ENCODE results near the gene TPP2.

TPP2 gene

DNA sequence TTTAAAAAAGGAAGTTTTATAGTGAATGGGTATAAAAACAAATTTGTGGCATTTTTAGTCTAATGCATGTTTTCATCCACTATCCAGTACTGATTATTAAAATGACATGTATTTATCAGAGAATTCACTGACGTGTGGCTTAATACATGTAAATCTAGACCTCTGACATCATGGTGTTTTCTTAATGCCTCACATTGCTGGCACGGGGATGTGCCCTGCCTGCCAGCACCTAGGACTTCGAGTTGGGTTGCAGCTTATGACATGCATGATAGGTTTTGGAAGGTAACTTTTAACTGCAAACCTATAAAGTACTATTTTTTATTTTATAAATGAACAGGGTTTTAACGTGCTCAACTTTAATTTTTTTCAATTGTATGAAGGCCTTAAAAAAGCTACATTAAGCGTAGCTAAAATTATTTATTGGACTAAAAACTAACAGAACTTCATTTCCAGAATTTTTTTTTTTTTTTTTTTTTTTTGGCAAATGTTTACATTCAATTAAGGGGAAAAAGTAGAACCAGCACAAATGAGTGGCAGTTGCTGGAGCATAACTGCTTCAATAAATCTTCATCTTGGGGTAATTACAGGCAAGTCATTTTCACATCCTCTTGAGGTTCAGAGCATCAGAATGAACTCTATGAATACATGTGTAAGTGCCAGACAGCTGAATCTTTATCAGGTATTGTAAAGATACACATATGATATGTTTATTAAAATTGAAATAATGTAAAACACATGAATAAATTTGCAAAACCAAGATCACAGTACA, 81.7 kb downstream of the TPP2 start:
- TF ChIP-seq JUND (IDR thresholded peaks at IDR 0.05; ENCODE audit: low read depth): no peak
- no peak for DNase-seq (ENCODE audit: low read depth in 1 of 2, low spot score in 1 of 2)
- in situ Hi-C loops (cut with HindIII; ENCODE audit: low pct_unique_long_range_greater_than_20kb, low sequenced_read_pairs): no loop called here

- TF ChIP-seq JUND (IDR thresholded peaks at IDR 0.05; ENCODE audit: low read depth): no peak
- no peak for DNase-seq (ENCODE audit: low read depth in 1 of 2, low spot score in 1 of 2)
- in situ Hi-C loops (cut with HindIII; ENCODE audit: low pct_unique_long_range_greater_than_20kb, low sequenced_read_pairs): no loop called here
Measured at GRCh38 chr13:102679449-102680132, 82.8 kb downstream of the TPP2 start.

GRCh38 chr13:102680133-102680717, 83.4 kb downstream of the TPP2 start:
- in situ Hi-C loops (cut with HindIII; ENCODE audit: low pct_unique_long_range_greater_than_20kb, low sequenced_read_pairs): no loop called here
- no peak for DNase-seq (ENCODE audit: low read depth in 1 of 2, low spot score in 1 of 2)
- no peak for TF ChIP-seq JUND (IDR thresholded peaks at IDR 0.05; ENCODE audit: low read depth)

DNA sequence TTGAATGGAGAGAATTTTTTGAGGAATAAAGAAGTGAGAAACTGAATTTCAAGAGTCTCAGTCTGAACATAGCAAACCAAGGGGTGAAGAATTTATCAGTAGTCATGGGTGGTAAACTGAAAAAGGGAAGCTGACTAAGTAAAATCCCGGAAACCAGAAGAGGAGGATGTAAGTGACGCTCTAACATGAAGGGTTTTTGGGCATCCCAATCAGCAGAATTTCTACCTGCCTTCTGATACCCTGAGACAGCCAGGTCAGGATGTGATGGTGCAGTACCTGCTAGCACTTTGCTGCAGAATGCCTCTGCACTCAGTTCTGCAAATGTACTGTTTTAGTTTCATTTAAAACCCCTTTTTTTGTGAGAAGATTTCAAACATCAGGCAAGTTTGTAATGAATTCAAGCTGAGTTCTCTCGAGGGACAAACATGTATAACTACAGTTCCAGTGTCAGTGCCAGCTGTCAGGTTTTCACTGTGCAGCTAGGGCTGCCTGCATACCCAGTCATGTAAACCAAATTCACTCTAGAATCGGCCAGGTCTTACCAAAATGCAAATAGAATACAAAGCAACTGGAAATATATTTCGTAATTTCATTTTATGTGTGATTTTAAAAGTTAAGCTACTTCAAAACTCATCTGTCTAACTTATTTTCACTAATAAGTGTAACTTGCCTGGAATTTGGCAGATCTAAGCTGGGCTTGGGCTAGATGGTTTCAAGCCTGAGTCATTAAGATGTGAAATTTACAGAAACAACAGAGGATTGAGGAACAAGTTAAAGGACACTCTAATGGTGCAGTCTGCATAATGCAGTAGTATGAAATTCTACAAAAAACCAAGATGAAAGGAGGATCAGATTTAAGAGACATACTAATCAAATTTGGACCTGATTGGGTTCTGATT, 84.3 kb downstream of the TPP2 start:
- no peak for TF ChIP-seq JUND (IDR thresholded peaks at IDR 0.05; ENCODE audit: low read depth)
- no peak for DNase-seq (ENCODE audit: low read depth in 1 of 2, low spot score in 1 of 2)
- in situ Hi-C loops (cut with HindIII; ENCODE audit: low pct_unique_long_range_greater_than_20kb, low sequenced_read_pairs): no loop called here

DNA sequence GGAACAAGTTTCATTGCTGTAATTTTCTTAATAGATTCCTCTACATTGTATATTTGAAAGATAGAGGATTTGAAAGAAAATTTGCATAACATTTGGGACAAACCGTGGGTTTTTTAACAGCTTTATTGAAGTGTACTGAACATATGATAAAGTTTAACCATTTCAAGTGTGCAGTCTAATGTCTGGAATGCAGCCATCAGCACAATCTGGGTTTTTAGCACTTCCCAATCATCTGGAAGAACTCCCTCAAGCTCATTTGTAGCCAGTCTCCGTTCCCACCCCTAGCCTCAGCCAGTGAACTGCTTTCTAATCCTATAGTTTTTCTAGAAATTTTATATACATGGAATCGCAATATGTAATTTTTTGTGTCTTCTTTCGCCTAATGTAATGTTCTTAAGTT, 85.4 kb downstream of the TPP2 start:
- in situ Hi-C loops (cut with HindIII; ENCODE audit: low pct_unique_long_range_greater_than_20kb, low sequenced_read_pairs): no loop called here
- TF ChIP-seq JUND (IDR thresholded peaks at IDR 0.05; ENCODE audit: low read depth): no peak
- no peak for DNase-seq (ENCODE audit: low read depth in 1 of 2, low spot score in 1 of 2)

DNA sequence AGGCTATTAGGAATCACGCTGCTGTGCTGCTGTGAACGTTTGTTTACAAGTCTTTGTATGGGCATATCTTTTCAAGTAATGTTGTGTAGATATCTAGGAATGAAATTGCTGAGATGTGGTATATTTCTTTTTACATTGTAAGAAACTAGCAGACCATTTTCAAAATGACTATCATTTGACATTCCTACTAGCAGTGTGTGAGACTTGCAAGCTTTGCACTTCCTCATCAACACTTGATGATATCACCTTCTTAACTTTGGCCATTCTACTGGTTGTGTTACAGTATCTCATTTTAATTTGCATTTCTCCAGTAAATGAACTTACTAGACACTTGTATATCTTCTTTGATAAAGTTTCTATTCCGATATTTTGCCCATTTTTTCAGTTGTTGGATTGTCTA, 85.9 kb downstream of the TPP2 start:
- in situ Hi-C loops (cut with HindIII; ENCODE audit: low pct_unique_long_range_greater_than_20kb, low sequenced_read_pairs): no loop called here
- no peak for TF ChIP-seq JUND (IDR thresholded peaks at IDR 0.05; ENCODE audit: low read depth)
- DNase-seq (ENCODE audit: low read depth in 1 of 2, low spot score in 1 of 2): no peak

GRCh38 chr13:102683637-102684036, 86.9 kb downstream of the TPP2 start:
- no peak for DNase-seq (ENCODE audit: low read depth in 1 of 2, low spot score in 1 of 2)
- no peak for TF ChIP-seq JUND (IDR thresholded peaks at IDR 0.05; ENCODE audit: low read depth)
- in situ Hi-C loops (cut with HindIII; ENCODE audit: low pct_unique_long_range_greater_than_20kb, low sequenced_read_pairs): no loop called here

DNA sequence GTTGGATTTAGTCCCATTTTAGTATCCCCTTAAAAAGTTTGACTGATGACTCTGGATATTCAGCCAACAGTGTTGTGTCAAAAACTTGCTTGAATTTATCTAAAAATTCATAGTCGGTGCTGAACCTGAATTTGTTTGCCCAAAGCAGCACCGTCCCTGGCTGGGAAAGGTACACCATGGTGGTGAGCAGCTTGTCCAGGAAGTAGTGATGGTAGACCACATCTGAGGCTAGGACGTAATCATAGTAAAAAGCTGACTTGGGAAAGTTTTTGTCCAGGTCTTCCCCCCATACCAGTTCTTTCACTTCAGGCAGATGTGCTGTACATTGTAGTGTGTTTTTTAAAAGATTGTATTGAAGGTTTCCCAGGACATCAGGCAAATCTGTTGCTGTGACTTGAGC, 89.2 kb downstream of the TPP2 start:
- in situ Hi-C loops (cut with HindIII; ENCODE audit: low pct_unique_long_range_greater_than_20kb, low sequenced_read_pairs): no loop called here
- no peak for DNase-seq (ENCODE audit: low read depth in 1 of 2, low spot score in 1 of 2)
- no peak for TF ChIP-seq JUND (IDR thresholded peaks at IDR 0.05; ENCODE audit: low read depth)

DNA sequence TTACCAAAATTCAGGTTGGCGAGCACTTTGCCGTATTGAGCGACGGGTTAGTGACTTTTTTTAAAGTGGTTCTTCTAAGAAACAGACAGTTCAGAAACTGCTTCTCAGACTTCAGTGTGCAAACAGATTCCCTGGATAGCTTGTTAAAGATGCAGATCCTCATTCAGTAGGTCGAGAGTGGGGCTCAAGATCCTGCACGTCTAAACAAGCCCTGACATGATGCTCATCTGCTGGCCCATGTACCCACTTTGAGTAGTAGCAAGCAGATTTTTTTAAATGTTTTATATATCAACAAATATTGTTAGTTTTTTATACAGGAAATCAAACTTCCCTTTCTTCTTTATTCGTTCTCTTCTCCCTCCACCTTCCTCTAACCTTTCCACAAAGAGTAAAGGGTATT, 90.7 kb downstream of the TPP2 start:
- in situ Hi-C loops (cut with HindIII; ENCODE audit: low pct_unique_long_range_greater_than_20kb, low sequenced_read_pairs): no loop called here
- no peak for DNase-seq (ENCODE audit: low read depth in 1 of 2, low spot score in 1 of 2)
- no peak for TF ChIP-seq JUND (IDR thresholded peaks at IDR 0.05; ENCODE audit: low read depth)

- no peak for TF ChIP-seq JUND (IDR thresholded peaks at IDR 0.05; ENCODE audit: low read depth)
- in situ Hi-C loops (cut with HindIII; ENCODE audit: low pct_unique_long_range_greater_than_20kb, low sequenced_read_pairs): no loop called here
- no peak for DNase-seq (ENCODE audit: low read depth in 1 of 2, low spot score in 1 of 2)
Measured at GRCh38 chr13:102688306-102688973, 91.7 kb downstream of the TPP2 start.

DNA sequence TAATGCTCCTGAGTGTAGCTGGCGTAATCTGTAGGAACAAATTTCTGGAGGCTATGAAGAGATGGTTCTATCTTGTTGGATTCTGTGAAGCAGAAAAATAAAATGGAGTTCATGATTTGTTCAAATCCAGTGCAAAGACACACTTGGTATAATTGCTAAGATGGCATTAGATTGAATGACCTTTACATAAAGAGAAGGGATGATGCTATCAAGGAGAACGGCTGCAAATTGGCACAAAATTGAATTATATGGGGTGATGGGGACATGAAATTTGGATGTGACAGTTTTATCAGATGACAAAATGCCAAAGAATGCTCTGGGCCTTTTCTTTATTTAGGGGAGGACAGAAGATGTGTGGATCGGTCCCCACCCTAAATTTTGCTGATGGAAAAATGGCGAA, 94.1 kb downstream of the TPP2 start:
- in situ Hi-C loops (cut with HindIII; ENCODE audit: low pct_unique_long_range_greater_than_20kb, low sequenced_read_pairs): no loop called here
- no peak for DNase-seq (ENCODE audit: low read depth in 1 of 2, low spot score in 1 of 2)
- TF ChIP-seq JUND (IDR thresholded peaks at IDR 0.05; ENCODE audit: low read depth): no peak

DNA sequence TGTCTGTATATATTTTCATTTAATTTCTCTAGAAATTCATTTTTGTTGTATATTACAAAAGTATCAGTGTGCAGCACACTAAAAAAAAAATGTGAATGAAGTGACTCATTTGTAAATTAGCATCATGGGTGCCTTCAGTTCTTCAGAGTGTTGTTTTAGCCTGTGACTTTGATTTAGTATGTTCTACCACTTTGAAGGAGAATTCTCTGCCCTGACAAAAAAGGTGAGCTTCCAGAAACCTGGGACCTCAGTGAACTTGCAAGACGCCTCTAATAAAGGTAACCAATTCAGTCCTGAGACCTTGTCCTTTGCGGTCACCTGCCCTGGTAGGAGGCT, 95.7 kb downstream of the TPP2 start:
- in situ Hi-C loops (cut with HindIII; ENCODE audit: low pct_unique_long_range_greater_than_20kb, low sequenced_read_pairs): no loop called here
- no peak for DNase-seq (ENCODE audit: low read depth in 1 of 2, low spot score in 1 of 2)
- TF ChIP-seq JUND (IDR thresholded peaks at IDR 0.05; ENCODE audit: low read depth): no peak

Data from T47D (cell line).